Measurements from ENCODE around the gene NSMF. TPM values are rescaled to one million over a fixed set of nuclear protein-coding genes. Genes with fewer than 3 reads are reported as not detected.

The NSMF gene
- total RNA-seq, 2 donors from 2014 or later = 16.2 to 26.2 TPM

DNA sequence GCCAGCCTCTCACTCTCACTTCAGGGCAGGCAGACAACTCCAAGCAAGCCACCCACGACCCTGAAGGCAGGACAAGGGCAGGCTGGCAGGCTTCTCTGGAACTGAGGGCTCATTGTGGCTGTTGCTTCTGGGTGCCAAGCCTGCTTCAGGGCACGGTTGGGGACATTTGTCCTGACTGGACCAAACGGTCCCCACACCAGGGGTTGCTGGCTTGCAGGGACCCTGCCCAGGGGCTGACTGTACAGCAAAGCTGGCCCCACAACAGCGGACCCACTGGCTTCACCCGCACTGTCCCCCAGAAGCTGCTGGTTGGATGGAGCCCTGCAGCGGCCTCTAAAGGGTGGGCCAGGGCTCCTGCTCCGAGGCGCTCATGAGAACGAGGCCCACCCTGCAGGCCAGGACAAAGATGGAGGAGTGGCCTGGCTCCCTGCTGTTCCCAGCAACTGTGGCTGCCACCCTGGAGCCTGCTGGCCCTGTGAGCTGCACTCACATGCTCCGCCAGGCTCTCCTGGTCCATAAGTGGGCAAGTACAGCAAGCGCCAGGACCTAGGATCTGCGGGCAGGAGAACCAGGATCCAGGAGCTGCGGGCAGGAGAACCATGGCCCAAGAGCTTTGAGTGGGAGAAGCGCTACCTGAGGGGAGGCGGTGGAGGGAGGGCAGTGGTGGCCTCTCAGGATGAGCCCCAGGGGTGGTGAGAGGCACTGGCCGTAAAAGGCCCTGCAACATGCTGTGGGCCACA lies 34.4 kb upstream of the NSMF start:
- peaks cover 6% of the 10 kb centered on the region for H3K36me3 ChIP-seq
- H3K27ac ChIP-seq = no peak overlapping the region
- no peak overlapping the region for H3K4me3 ChIP-seq
- no peak for DNase-seq (ENCODE audit: low spot score)
- no peaks in the 10 kb centered on the region for H3K9me3 ChIP-seq
- no peaks in the 10 kb centered on the region for H3K4me1 ChIP-seq
- H3K27me3 ChIP-seq = no peaks in the 10 kb centered on the region
- TF ChIP-seq, protein P1, sequence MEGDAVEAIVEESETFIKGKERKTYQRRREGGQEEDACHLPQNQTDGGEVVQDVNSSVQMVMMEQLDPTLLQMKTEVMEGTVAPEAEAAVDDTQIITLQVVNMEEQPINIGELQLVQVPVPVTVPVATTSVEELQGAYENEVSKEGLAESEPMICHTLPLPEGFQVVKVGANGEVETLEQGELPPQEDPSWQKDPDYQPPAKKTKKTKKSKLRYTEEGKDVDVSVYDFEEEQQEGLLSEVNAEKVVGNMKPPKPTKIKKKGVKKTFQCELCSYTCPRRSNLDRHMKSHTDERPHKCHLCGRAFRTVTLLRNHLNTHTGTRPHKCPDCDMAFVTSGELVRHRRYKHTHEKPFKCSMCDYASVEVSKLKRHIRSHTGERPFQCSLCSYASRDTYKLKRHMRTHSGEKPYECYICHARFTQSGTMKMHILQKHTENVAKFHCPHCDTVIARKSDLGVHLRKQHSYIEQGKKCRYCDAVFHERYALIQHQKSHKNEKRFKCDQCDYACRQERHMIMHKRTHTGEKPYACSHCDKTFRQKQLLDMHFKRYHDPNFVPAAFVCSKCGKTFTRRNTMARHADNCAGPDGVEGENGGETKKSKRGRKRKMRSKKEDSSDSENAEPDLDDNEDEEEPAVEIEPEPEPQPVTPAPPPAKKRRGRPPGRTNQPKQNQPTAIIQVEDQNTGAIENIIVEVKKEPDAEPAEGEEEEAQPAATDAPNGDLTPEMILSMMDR (IDR thresholded peaks at IDR 0.05) = no peak

DNA sequence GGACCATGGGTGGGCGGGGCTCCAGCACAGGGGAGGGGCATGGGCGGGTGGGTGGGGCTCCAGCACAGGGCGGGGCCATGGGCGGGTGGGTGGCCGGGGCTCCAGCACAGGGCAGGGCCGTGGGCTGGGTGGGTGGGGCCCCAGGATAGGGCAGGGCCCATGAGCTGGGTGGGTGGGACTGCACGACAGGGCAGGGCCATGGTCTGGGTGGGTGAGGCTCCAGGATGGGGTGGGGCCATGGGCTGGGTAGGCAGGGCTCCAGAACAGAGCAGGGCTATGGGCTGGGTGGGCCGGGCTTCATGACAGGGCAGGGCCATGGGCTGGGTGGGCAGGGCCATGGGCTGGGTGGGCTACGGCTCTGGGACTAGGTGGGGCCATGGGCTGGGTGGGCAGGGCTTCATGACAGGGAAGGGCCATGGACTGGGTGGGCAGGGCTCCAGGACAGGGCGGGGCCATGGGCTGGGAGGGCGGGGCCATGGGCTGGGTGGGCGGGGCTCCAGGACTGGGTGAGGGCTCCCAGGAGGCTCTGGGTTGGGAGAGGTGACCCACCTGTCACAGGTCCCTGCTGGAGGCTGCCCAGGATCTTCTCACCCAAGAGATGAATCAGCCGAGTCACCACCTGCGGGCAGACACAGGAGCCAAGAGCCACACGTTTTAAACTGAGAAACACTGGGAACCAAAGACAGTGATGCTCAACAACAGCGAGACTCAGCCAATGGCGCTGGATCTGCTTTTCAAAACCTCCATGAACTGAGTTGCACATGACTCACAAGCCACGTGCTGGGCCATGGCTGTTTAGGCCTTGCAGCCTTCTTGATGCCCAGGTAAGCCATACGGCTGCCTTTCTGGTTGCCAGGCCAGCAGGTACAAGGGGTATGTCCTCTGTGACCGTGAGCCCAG lies 33.6 kb upstream of the NSMF start:
- H3K36me3 ChIP-seq = peaks cover 2% of the 10 kb centered on the region
- DNase-seq (ENCODE audit: low spot score) = no peak
- no peak overlapping the region for H3K4me3 ChIP-seq
- H3K27me3 ChIP-seq = no peaks in the 10 kb centered on the region
- TF ChIP-seq, protein P1 (IDR thresholded peaks at IDR 0.05) = no peak
- H3K27ac ChIP-seq = no peak overlapping the region
- no peaks in the 10 kb centered on the region for H3K9me3 ChIP-seq
- no peaks in the 10 kb centered on the region for H3K4me1 ChIP-seq

DNA sequence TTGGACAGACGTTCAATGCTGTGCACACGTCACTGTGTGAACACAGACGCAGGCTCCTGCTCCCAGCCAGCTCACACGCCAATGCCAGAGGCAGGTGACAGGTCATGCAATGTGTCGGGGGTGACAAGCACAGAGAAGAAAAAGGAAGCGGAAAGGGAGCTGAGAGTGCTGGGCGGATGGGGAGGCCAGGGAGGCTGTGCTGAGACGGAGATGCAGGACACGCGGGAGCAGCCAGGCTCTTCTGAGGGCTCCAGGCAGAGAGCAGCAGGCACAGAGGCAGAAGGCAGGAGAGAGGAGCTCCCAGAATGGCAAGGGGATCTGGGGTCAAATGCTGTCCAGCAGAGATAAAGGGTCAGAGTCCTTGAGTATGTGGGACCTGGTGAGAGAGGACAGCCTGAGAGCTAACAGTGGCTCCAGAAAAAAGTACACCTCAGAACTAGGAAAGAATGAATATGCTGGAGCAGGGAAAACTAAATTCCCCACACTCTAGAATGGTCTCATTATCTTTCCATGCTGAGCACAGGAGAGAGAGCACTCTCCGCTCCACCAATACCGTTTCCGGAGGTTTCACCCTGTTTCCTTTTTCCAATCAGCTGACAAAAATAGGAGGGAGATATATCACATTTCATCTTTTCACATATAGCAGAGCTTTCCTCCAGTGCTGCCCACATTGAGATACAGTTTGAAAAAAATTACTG lies 32.8 kb upstream of the NSMF start:
- no peaks in the 10 kb centered on the region for H3K36me3 ChIP-seq
- DNase-seq (ENCODE audit: low spot score) = no peak
- no peak overlapping the region for H3K4me3 ChIP-seq
- H3K4me1 ChIP-seq = no peaks in the 10 kb centered on the region
- H3K27ac ChIP-seq = no peak overlapping the region
- TF ChIP-seq, protein P1 (IDR thresholded peaks at IDR 0.05) = no peak
- H3K27me3 ChIP-seq = no peaks in the 10 kb centered on the region
- H3K9me3 ChIP-seq = no peaks in the 10 kb centered on the region

DNA sequence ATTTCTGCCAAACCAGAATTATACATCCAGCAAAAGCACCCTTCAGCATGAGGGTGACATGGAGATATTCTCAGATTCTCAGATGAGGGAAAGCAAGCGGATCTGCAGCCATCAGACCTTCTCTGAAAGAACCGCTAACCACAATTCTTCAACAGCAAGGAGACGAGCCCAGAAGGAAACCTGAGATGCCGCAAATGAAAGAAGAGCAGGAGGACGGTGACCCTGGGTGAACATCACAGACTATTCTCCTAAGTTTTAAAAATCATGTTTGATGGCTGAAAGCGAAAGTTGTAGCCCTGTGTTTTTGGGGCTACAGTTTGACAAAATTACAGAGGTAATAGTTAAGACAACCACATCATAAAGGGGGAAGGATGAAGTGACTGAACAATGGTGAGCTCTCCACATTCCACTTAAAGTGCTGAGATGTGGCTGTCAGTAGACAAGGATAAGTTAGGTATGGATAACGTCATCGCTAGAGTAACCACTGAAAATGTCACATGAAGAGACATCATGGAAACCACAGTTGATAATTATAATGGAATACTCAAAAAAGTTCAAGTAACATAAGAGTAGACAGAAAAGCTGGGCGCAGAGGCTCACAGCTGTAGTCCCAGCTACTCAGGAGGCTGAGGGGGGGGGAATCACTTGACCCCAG lies 31.5 kb upstream of the NSMF start:
- no peak for DNase-seq (ENCODE audit: low spot score)
- no peaks in the 10 kb centered on the region for H3K36me3 ChIP-seq
- no peaks in the 10 kb centered on the region for H3K9me3 ChIP-seq
- no peaks in the 10 kb centered on the region for H3K4me1 ChIP-seq
- H3K4me3 ChIP-seq = no peak overlapping the region
- TF ChIP-seq, protein P1 (IDR thresholded peaks at IDR 0.05) = no peak
- no peak overlapping the region for H3K27ac ChIP-seq
- H3K27me3 ChIP-seq = no peaks in the 10 kb centered on the region

DNA sequence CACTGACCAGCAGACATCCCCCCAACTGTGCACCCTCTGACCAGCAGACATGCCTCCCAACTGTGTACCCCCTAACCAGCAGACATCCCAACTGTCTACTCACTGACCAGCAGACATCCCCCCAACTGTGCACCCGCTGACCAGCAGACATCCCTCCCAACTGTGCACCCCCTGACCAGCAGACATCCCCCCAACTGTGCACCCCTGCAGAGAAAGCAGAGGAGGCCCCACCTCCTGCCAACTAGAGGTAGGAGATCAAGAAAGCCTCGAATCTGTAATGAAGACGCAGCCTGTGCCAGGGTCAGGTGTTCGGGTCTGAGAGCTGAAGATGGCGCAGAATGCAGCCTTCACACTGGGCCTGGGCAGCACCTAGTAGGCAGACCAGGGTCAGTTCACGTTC lies 29.8 kb upstream of the NSMF start:
- no peak overlapping the region for H3K4me3 ChIP-seq
- no peak overlapping the region for H3K27ac ChIP-seq
- TF ChIP-seq, protein P1 (IDR thresholded peaks at IDR 0.05) = no peak
- no peaks in the 10 kb centered on the region for H3K36me3 ChIP-seq
- H3K4me1 ChIP-seq = no peaks in the 10 kb centered on the region
- no peaks in the 10 kb centered on the region for H3K27me3 ChIP-seq
- H3K9me3 ChIP-seq = no peaks in the 10 kb centered on the region
- no peak for DNase-seq (ENCODE audit: low spot score)
